IMR-90 (cell line): ENCODE results near the gene SMARCD1.

ENCODE experiments used
- MAFK ChIP-seq: IDR thresholded peaks from 2 replicates; pipeline ENCODE4 v1.6.1; 2012; ENCODE audit warnings: low read depth, low read length, improper control_type of control experiment
- MXI1 ChIP-seq: IDR thresholded peaks from 2 replicates; pipeline ENCODE4 v1.6.1; 2012; ENCODE audit warnings: low read depth, mild to moderate bottlenecking, low read length, moderate library complexity, borderline replicate concordance
- NFE2L2 ChIP-seq: fragments of 150-350 bp; IDR thresholded peaks from 2 replicates; pipeline ENCODE4 v1.6.1; 2016; ENCODE audit warnings: low read depth, mild to moderate bottlenecking, low read length
- POLR2A ChIP-seq: IDR thresholded peaks from 2 replicates; pipeline ENCODE4 v1.6.1; 2012; ENCODE audit warnings: mild to moderate bottlenecking, low read depth, low read length
- RAD21 ChIP-seq: IDR thresholded peaks from 2 replicates; pipeline ENCODE4 v1.6.1; 2012; ENCODE audit warnings: low read length, improper control_type of control experiment
- RCOR1 ChIP-seq: IDR thresholded peaks from 2 replicates; pipeline ENCODE4 v1.6.1; 2012; ENCODE audit warnings: mild to moderate bottlenecking, low read length, improper control_type of control experiment; ENCODE audit not compliant: insufficient replicate concordance
- RFX5 ChIP-seq: IDR thresholded peaks from 2 replicates; pipeline ENCODE4 v1.8.0; 2012; ENCODE audit warnings: low read depth, mild to moderate bottlenecking, low read length, moderate library complexity
- TF ChIP-seq, protein P1 (sequence below): conservative IDR thresholded peaks from 2 replicates; pipeline ENCODE4 v1.5.1; 2012; ENCODE audit warnings: mild to moderate bottlenecking, low read depth, low read length, improper control_type of control experiment
- TF ChIP-seq, protein P2 (sequence below): fragments of 150-350 bp; IDR thresholded peaks from 2 replicates; pipeline ENCODE4 v1.6.1; 2017; ENCODE audit warnings: mild to moderate bottlenecking, antibody characterized with exemption, low read length, low read depth
- TF ChIP-seq, protein P3 (sequence below): fragments of 150-350 bp; IDR thresholded peaks from 2 replicates; pipeline ENCODE4 v1.6.1; 2016; ENCODE audit warnings: low read depth, mild to moderate bottlenecking, low read length, moderate library complexity, borderline replicate concordance

DNA sequence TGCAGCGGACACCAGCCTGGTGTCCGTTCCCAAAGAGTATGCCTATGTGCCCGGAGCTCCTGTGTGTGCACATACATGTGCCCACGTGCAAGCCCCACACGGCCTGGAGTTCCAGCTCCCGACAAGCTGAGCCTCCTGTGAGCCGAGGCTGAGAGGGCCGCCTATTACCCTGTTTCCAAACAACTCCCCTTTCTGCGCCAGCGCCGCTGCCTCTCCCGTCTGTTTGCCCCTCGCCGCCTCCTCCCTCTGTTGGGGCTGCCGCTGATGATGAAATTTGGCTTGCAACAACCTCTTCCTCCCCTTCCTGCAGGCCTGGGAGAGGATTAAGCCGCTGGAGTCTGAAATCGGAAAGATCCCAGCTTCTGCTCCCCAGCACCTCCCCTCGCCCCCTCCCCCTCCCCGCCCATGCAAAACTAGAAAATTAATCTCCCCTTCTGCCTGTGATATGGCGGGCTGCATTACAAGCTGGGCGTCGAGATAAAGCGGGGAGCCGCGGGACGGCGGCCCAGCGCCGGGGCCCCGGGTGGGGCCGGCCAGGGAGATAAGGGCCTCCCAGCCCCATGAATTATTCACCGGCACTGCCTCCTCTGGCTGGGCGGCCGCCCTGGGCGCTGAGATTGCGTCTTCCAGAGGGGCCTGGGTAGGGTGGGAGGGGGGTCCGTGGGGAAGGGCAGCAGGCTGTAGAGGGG lies 34.6 kb upstream of the SMARCD1 start:
- TF ChIP-seq MAFK (no peak), POLR2A (no peak), RFX5 (no peak), NFE2L2 (no peak), RAD21 (no peak), MXI1 (no peak), RCOR1 (no peak)
- TF ChIP-seq, protein P1, sequence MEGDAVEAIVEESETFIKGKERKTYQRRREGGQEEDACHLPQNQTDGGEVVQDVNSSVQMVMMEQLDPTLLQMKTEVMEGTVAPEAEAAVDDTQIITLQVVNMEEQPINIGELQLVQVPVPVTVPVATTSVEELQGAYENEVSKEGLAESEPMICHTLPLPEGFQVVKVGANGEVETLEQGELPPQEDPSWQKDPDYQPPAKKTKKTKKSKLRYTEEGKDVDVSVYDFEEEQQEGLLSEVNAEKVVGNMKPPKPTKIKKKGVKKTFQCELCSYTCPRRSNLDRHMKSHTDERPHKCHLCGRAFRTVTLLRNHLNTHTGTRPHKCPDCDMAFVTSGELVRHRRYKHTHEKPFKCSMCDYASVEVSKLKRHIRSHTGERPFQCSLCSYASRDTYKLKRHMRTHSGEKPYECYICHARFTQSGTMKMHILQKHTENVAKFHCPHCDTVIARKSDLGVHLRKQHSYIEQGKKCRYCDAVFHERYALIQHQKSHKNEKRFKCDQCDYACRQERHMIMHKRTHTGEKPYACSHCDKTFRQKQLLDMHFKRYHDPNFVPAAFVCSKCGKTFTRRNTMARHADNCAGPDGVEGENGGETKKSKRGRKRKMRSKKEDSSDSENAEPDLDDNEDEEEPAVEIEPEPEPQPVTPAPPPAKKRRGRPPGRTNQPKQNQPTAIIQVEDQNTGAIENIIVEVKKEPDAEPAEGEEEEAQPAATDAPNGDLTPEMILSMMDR, result no peak
- TF ChIP-seq, protein P2, sequence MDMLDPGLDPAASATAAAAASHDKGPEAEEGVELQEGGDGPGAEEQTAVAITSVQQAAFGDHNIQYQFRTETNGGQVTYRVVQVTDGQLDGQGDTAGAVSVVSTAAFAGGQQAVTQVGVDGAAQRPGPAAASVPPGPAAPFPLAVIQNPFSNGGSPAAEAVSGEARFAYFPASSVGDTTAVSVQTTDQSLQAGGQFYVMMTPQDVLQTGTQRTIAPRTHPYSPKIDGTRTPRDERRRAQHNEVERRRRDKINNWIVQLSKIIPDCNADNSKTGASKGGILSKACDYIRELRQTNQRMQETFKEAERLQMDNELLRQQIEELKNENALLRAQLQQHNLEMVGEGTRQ, result no peak
- TF ChIP-seq, protein P3, sequence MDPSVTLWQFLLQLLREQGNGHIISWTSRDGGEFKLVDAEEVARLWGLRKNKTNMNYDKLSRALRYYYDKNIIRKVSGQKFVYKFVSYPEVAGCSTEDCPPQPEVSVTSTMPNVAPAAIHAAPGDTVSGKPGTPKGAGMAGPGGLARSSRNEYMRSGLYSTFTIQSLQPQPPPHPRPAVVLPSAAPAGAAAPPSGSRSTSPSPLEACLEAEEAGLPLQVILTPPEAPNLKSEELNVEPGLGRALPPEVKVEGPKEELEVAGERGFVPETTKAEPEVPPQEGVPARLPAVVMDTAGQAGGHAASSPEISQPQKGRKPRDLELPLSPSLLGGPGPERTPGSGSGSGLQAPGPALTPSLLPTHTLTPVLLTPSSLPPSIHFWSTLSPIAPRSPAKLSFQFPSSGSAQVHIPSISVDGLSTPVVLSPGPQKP, result no peak
